Measurements from ENCODE around the gene FIS1. TPM values are rescaled to one million over a fixed set of nuclear protein-coding genes. Genes with fewer than 3 reads are reported as not detected.
"Not testable (repeated sequence)": the region's sequence is repeated elsewhere in the genome, so short reads cannot be mapped to it uniquely, and the experiment has no call there.

FIS1 gene
- total and polyA plus RNA-seq, 11 donors: 204 to 491 (median 282) TPM

GRCh38 chr7:101273206-101273605, 28.3 kb upstream of the FIS1 start:
- intact Hi-C loops (cut with DNase I): loop anchor here in 1 of 10 donors (10.0 kb wide), 1 partner anchor 378 kb away; the partner anchor contains the start of gene ACHE
- DNase-seq (no peak), ATAC-seq (no peak)
- peaks cover 0 to 22% (median 0%) of the 10 kb centered on the region in 9 donors for H3K27me3 ChIP-seq
- no peak overlapping the region for H3K27ac ChIP-seq
- no peaks in the 10 kb centered on the region for H3K36me3 ChIP-seq
- no peaks in the 10 kb centered on the region for H3K9me3 ChIP-seq
- WGBS, 4 donors: 42 to 60% (median 54%) methylated on average over 4 of the region's 4 CpGs
- TF ChIP-seq CTCF (IDR thresholded peaks at IDR 0.05) (no peak), POLR2A (IDR thresholded peaks at IDR 0.05) (no peak)
- no peaks in the 10 kb centered on the region for H3K4me1 ChIP-seq
- H3K4me3 ChIP-seq: no peak overlapping the region

GRCh38 chr7:101271021-101271420, 26.1 kb upstream of the FIS1 start:
- H3K4me3 ChIP-seq: no peak overlapping the region
- H3K36me3 ChIP-seq: no peaks in the 10 kb centered on the region
- 74 to 81% (median 77%) methylated on average over 5 of the region's 5 CpGs for WGBS, 4 donors
- no peak for ATAC-seq
- H3K9me3 ChIP-seq: no peaks in the 10 kb centered on the region
- H3K4me1 ChIP-seq: no peaks in the 10 kb centered on the region
- peaks cover 0 to 5% (median 0%) of the 10 kb centered on the region in 9 donors for H3K27me3 ChIP-seq
- H3K27ac ChIP-seq: no peak overlapping the region
- intact Hi-C loops (cut with DNase I): loop anchor here in 1 of 10 donors (10.0 kb wide), 1 partner anchor 376 kb away; the partner anchor contains the start of gene ACHE
- no peak for TF ChIP-seq POLR2A (IDR thresholded peaks at IDR 0.05)
- TF ChIP-seq CTCF (IDR thresholded peaks at IDR 0.05): no peak
- DNase-seq: no peak

GRCh38 chr7:101269664-101270063, 24.8 kb upstream of the FIS1 start:
- Histone ChIP-seq H3K27ac (no peak overlapping the region), H3K4me3 (no peak overlapping the region), H3K27me3 (peaks cover 0 to 5% (median 0%) of the 10 kb centered on the region in 9 donors), H3K36me3 (no peaks in the 10 kb centered on the region), H3K9me3 (no peaks in the 10 kb centered on the region), H3K4me1 (no peaks in the 10 kb centered on the region)
- WGBS, 4 donors: 89 to 91% (median 89%) methylated on average over 21 of the region's 21 CpGs
- DNase-seq: no peak
- intact Hi-C loops (cut with DNase I): loop anchor here in 1 of 10 donors (10.0 kb wide), 1 partner anchor 375 kb away; the partner anchor contains the start of gene ACHE
- no peak for ATAC-seq
- TF ChIP-seq POLR2A (IDR thresholded peaks at IDR 0.05) (no peak), CTCF (IDR thresholded peaks at IDR 0.05) (no peak)

- Histone ChIP-seq H3K27me3 (peaks cover 0 to 5% (median 0%) of the 10 kb centered on the region in 9 donors), H3K9me3 (no peaks in the 10 kb centered on the region), H3K4me1 (peaks cover 0 to 5% (median 0%) of the 10 kb centered on the region in 12 donors), H3K27ac (no peak overlapping the region), H3K4me3 (no peak overlapping the region), H3K36me3 (no peaks in the 10 kb centered on the region)
- ATAC-seq: no peak
- 61 to 67% (median 65%) methylated on average over 17 of the region's 17 CpGs for WGBS, 4 donors
- TF ChIP-seq CTCF (IDR thresholded peaks at IDR 0.05): no peak
- no peak for TF ChIP-seq POLR2A (IDR thresholded peaks at IDR 0.05)
- DNase-seq: no peak
- intact Hi-C loops (cut with DNase I): loop anchor here in 1 of 10 donors (2.0 kb wide), 1 partner anchor 15 kb away; no protein-coding TSS in a partner anchor
Observed at GRCh38 chr7:101265622-101266516, 21.0 kb upstream of the FIS1 start.

GRCh38 chr7:101264102-101264706, 19.3 kb upstream of the FIS1 start:
- ATAC-seq (peak; percentile 85 to 97 (median 90)), DNase-seq (peak in 3 of 5 donors; percentile 32 to 70 (median 49))
- peak overlapping the region in 1 of 12 donors; percentile 53 for H3K27ac ChIP-seq
- WGBS, 4 donors: 36 to 47% (median 43%) methylated on average over 6 of the region's 6 CpGs
- not testable (repeated sequence) for H3K9me3 ChIP-seq, H3K4me3 ChIP-seq, H3K36me3 ChIP-seq, H3K4me1 ChIP-seq, H3K27me3 ChIP-seq
- intact Hi-C loops (cut with DNase I): loop anchor here in 1 of 10 donors (2.0 kb wide), 1 partner anchor 17 kb away; no protein-coding TSS in a partner anchor
